ENCODE data around the gene SF3A1.

SF3A1 gene

DNA sequence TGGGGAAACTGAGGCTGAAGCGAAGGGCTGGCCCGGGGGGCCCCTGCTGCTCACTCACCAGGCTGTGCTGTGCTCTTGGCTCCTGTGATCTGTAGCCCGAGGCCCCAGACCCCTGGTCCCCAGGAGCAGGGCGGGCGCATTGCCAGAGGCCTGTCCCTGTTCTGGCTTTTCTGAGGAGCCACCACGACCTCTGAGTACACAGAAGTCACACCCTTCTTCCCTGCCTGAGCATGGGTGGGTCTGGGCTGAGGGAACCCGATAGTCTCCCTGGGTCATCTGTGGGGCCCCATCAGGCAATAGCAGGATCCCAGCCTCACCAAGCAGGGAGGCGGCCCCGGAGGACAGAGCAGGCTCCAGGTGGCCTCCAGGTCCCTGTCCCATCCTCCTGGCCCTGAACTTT is 72.5 kb downstream of the SF3A1 start:
- DNase-seq (ENCODE audit: low read depth), result no peak
- TF ChIP-seq, protein P1, sequence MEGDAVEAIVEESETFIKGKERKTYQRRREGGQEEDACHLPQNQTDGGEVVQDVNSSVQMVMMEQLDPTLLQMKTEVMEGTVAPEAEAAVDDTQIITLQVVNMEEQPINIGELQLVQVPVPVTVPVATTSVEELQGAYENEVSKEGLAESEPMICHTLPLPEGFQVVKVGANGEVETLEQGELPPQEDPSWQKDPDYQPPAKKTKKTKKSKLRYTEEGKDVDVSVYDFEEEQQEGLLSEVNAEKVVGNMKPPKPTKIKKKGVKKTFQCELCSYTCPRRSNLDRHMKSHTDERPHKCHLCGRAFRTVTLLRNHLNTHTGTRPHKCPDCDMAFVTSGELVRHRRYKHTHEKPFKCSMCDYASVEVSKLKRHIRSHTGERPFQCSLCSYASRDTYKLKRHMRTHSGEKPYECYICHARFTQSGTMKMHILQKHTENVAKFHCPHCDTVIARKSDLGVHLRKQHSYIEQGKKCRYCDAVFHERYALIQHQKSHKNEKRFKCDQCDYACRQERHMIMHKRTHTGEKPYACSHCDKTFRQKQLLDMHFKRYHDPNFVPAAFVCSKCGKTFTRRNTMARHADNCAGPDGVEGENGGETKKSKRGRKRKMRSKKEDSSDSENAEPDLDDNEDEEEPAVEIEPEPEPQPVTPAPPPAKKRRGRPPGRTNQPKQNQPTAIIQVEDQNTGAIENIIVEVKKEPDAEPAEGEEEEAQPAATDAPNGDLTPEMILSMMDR (IDR thresholded peaks at IDR 0.05; ENCODE audit: control insufficient read depth, extremely low read depth, insufficient read depth), result no peak
- H3K4me3 ChIP-seq (ENCODE audit: low read depth, low read length), result no peak overlapping the region

DNA sequence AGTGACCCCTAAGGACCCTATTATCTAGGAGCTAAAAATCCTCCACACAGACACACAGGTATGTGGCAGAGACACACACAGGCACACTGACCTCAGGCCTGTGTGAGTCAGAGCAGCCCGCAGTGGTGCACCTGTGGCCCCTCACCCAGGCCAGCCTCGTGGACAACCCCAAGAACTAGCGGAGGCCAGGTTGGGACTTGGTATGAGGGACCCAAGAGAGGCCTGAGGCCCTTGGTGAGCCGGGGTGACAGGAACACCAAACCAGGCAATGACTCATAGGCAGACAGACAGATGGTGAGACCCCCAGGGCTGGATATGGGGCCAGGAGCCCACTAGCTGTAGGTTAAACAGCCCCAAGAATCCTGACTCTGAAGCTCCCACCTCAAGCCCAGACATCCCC is 73.4 kb downstream of the SF3A1 start:
- no peak overlapping the region for H3K4me3 ChIP-seq (ENCODE audit: low read depth, low read length)
- TF ChIP-seq, protein P1 (IDR thresholded peaks at IDR 0.05; ENCODE audit: control insufficient read depth, extremely low read depth, insufficient read depth), result no peak
- no peak for DNase-seq (ENCODE audit: low read depth)

DNA sequence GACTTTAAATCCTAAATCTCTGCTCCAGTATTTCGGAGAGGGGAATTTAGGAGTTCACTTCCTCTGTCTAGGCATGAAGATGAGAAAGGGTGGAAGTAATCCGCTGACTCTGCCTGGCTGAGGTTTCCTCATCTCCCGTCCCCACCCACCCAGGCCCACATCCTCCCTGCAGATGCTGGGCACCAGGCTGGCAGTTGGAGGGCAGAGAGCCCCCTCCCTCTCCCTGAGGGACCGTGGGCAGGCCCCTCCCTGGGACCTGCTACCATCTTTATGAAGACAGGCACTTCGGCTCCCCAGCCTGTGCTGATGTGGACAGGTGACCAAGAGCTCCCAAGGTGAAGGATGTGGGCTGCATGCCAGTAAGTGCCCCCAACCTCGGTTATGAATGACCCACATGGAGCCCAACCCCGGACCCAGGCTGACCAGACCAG is 74.1 kb downstream of the SF3A1 start:
- DNase-seq (ENCODE audit: low read depth), result no peak
- H3K4me3 ChIP-seq (ENCODE audit: low read depth, low read length), result no peak overlapping the region
- TF ChIP-seq, protein P1 (IDR thresholded peaks at IDR 0.05; ENCODE audit: control insufficient read depth, extremely low read depth, insufficient read depth), result no peak

Data from LNCaP clone FGC (cell line).